HCT116 (cell line): ENCODE measurements around the gene PTX4. TPM values are rescaled to one million over a fixed set of nuclear protein-coding genes. Genes with fewer than 3 reads are reported as not detected.

ENCODE experiments used
- ATAC-seq: fragments of 200-7000 bp; cut with Tn5 transposase; 2 replicates; pipeline ENCODE4 v1.9.1; 2020; ENCODE audit warnings: mild to moderate bottlenecking, moderate library complexity
- BruUV-seq: library from RNA; stranded (reverse); fragments of 400-500 nt; replicated peaks from 2 replicates; lab custom pipeline; 2021; lab: Mats Ljungman, UMichigan
- CTCF ChIA-PET: fragments of 300-600 bp; sonication (Branson Sonifier 250); formaldehyde crosslinking; loops from one replicate; lab custom pipeline; 2021; ENCODE audit warnings: antibody characterized with exemption; lab: Charles Lee
- POLR2A ChIA-PET: fragments of 300-600, 350-600 bp; sonication (Branson Sonifier 250); formaldehyde crosslinking; loops from one replicate; lab custom pipeline; 2021; ENCODE audit warnings: antibody characterized with exemption; lab: Charles Lee
- RAD21 ChIA-PET, 2 experiments: fragments of 300-600 bp; sonication (Branson Sonifier 250); formaldehyde crosslinking; loops; one replicate each; lab custom pipeline; 2023; ENCODE audit warnings: low total read pairs in 2 of 2; ENCODE audit not compliant: uncharacterized antibody in 2 of 2, unreplicated experiment in 2 of 2, low non-redundant PET in 1 of 2; lab: Charles Lee
- DNase-seq: peaks from one replicate; pipeline ENCODE4 v3.0.0-alpha.2; 2010; ENCODE audit warnings: low read depth, low spot score
- H2AFZ ChIP-seq: fragments of 200-600 bp; shearing (Covaris generic), sonication (generic); 2 replicates; pipeline ENCODE4 v1.6.1; 2017; ENCODE audit warnings: low read depth, mixed run types, mixed read lengths, antibody characterized with exemption, low read length; ENCODE audit not compliant: poor library complexity, severe bottlenecking
- H3K27ac ChIP-seq: 2 replicates; pipeline ENCODE4 v1.5.1; 2012; ENCODE audit warnings: low read depth, low read length
- H3K27me3 ChIP-seq: fragments of 200-600 bp; sonication (generic); 2 replicates; pipeline ENCODE4 v1.6.1; 2016; ENCODE audit warnings: mixed run types, low read length, mixed read lengths; ENCODE audit not compliant: insufficient read depth
- H3K36me3 ChIP-seq, 2 experiments: fragments of 200-500 bp in 1 of 2; fragments of 200-600 bp in 1 of 2; sonication (Bioruptor generic) in 1 of 2; sonication (generic) in 1 of 2; 2 replicates each; pipeline versions ENCODE4 v1.5.1 to v1.6.1; 2014 to 2016; ENCODE audit warnings: low read length in 2 of 2, inconsistent platforms in 1 of 2, mixed read lengths in 1 of 2, mixed run types in 1 of 2; ENCODE audit not compliant: insufficient read depth in 2 of 2, control insufficient read depth in 1 of 2
- H3K4me1 ChIP-seq, 2 experiments: fragments of 200-600 bp in 1 of 2; sonication (generic) in 1 of 2; 2 replicates each; pipeline versions ENCODE4 v1.5.1 to v1.6.1; 2012 to 2017; ENCODE audit warnings: low read length in 2 of 2, inconsistent platforms in 1 of 2, mild to moderate bottlenecking in 1 of 2, mixed read lengths in 1 of 2, mixed run types in 1 of 2, moderate library complexity in 1 of 2; ENCODE audit not compliant: insufficient read depth in 2 of 2, control insufficient read depth in 1 of 2
- H3K4me2 ChIP-seq: fragments of 200-600 bp; sonication (generic); 2 replicates; pipeline ENCODE4 v1.6.1; 2017; ENCODE audit warnings: mixed run types, low read length, mixed read lengths
- H3K4me3 ChIP-seq, 2 experiments: fragments of 200-600 bp in 1 of 2; sonication (generic) in 1 of 2; replicated peaks in 1 of 2; 2 replicates each; pipeline ENCODE4 v1.5.1; 2011 to 2016; ENCODE audit warnings: low read length in 2 of 2, control low read depth in 1 of 2, low read depth in 1 of 2, mild to moderate bottlenecking in 1 of 2, mixed read lengths in 1 of 2, mixed run types in 1 of 2
- H3K79me2 ChIP-seq: fragments of 200-600 bp; sonication (generic); 2 replicates; pipeline ENCODE4 v1.6.1; 2017; ENCODE audit warnings: mild to moderate bottlenecking, mixed run types, low read length, moderate library complexity, mixed read lengths; ENCODE audit not compliant: insufficient read depth
- H3K9ac ChIP-seq: fragments of 200-600 bp; sonication (generic); 2 replicates; pipeline ENCODE4 v1.6.1; 2016; ENCODE audit warnings: low read length, mixed read lengths
- H3K9me2 ChIP-seq: fragments of 200-600 bp; sonication (generic), shearing (Covaris generic); 2 replicates; pipeline ENCODE4 v1.6.1; 2017; ENCODE audit warnings: mixed run types, mild to moderate bottlenecking, moderate library complexity; ENCODE audit not compliant: insufficient read depth
- H3K9me3 ChIP-seq, 2 experiments: fragments of 200-500 bp in 1 of 2; fragments of 200-600 bp in 1 of 2; sonication (Bioruptor generic) in 1 of 2; sonication (generic) in 1 of 2; 2 replicates each; pipeline ENCODE4 v1.6.1; 2014 to 2017; ENCODE audit warnings: low read length in 2 of 2, mixed read lengths in 2 of 2, inconsistent platforms in 1 of 2, low read depth in 1 of 2, mild to moderate bottlenecking in 1 of 2, mixed run types in 1 of 2, moderate library complexity in 1 of 2; ENCODE audit not compliant: control insufficient read depth in 1 of 2, insufficient read depth in 1 of 2
- H4K20me1 ChIP-seq: fragments of 200-600 bp; sonication (generic), shearing (Covaris generic); 2 replicates; pipeline ENCODE4 v1.6.1; 2017; ENCODE audit warnings: mixed run types, mild to moderate bottlenecking, moderate library complexity; ENCODE audit not compliant: insufficient read depth
- CBX3 ChIP-seq: IDR thresholded peaks from 2 replicates; pipeline ENCODE4 v1.6.1; 2012; ENCODE audit warnings: low read depth
- CEBPB ChIP-seq: IDR thresholded peaks from 2 replicates; pipeline ENCODE4 v1.6.1; 2012; ENCODE audit warnings: low read depth
- EGR1 ChIP-seq: IDR thresholded peaks from 2 replicates; pipeline ENCODE4 v1.6.1; 2012; ENCODE audit warnings: low read depth
- EZH2phosphoT487 ChIP-seq: fragments of 200-600 bp; IDR thresholded peaks from 2 replicates; pipeline ENCODE4 v1.6.1; 2018; ENCODE audit warnings: antibody characterized with exemption, borderline replicate concordance
- JUND ChIP-seq: IDR thresholded peaks from 2 replicates; pipeline ENCODE4 v1.6.1; 2012
- POLR2A ChIP-seq: IDR thresholded peaks from 2 replicates; pipeline ENCODE4 v1.7.0; 2011; ENCODE audit warnings: borderline replicate concordance; ENCODE audit not compliant: insufficient read depth, insufficient read length; ENCODE audit errors: extremely low read depth
- RAD21 ChIP-seq: IDR thresholded peaks from 2 replicates; pipeline ENCODE4 v1.6.1; 2012; ENCODE audit warnings: low read depth, mild to moderate bottlenecking
- SRF ChIP-seq: IDR thresholded peaks from 2 replicates; pipeline ENCODE4 v1.6.1; 2012; ENCODE audit warnings: low read depth
- ZBTB33 ChIP-seq: IDR thresholded peaks from 2 replicates; pipeline ENCODE4 v1.6.1; 2011; ENCODE audit warnings: mild to moderate bottlenecking, low read length, moderate library complexity; ENCODE audit not compliant: insufficient replicate concordance; ENCODE audit errors: extremely low read depth
- intact Hi-C: fragments of 100-400 bp; cut with micrococcal nuclease; formaldehyde crosslinking; loops from 2 replicates; pipeline ENCODE4 v1.10.0; 2022
- total RNA-seq: library from RNA; stranded (reverse); gene quantifications from one replicate; pipeline ENCODE4 v1.2.1, GENCODE V29; 2021; ENCODE audit not compliant: unreplicated experiment

PTX4 gene
- total RNA-seq, 1 experiment from 2014 or later, result not detected

GRCh38 chr16:1530349-1530882 lies 41.7 kb upstream of the PTX4 start:
- BruUV-seq, result no TSS peak

GRCh38 chr16:1528921-1529537 lies 40.3 kb upstream of the PTX4 start:
- H3K27me3 ChIP-seq, result no peaks in the 10 kb centered on the region
- no peak overlapping the region for H2AFZ ChIP-seq
- RAD21 ChIA-PET, result no interaction called here
- CTCF ChIA-PET, result no interaction called here
- no peaks in the 10 kb centered on the region for H4K20me1 ChIP-seq
- no peaks in the 10 kb centered on the region for H3K36me3 ChIP-seq
- no peak overlapping the region for H3K27ac ChIP-seq
- H3K4me2 ChIP-seq, result no peak overlapping the region
- POLR2A ChIA-PET, result interaction anchor here (0.7 kb wide), 1 partner anchor 12 kb away, joined by 3 read pairs; no protein-coding TSS in a partner anchor
- intact Hi-C loops, result no loop called here
- no peak overlapping the region for H3K9ac ChIP-seq
- H3K4me3 ChIP-seq, result no peak overlapping the region
- TF ChIP-seq ZBTB33 (no peak), EZH2phosphoT487 (no peak), CBX3 (no peak), JUND (no peak), SRF (no peak), CEBPB (no peak), EGR1 (no peak), POLR2A (no peak), RAD21 (no peak)
- no peaks in the 10 kb centered on the region for H3K9me2 ChIP-seq
- H3K9me3 ChIP-seq, result no peaks in the 10 kb centered on the region
- no peaks in the 10 kb centered on the region for H3K4me1 ChIP-seq
- H3K79me2 ChIP-seq, result no peaks in the 10 kb centered on the region
- BruUV-seq, result no TSS peak
- DNase-seq, result no peak
- ATAC-seq, result no peak

More at GRCh38 chr16:1530349-1530882, 41.7 kb upstream of the PTX4 start:
- Histone ChIP-seq H3K4me2 (no peak overlapping the region), H3K79me2 (no peaks in the 10 kb centered on the region), H2AFZ (no peak overlapping the region), H3K4me1 (no peaks in the 10 kb centered on the region), H3K27me3 (no peaks in the 10 kb centered on the region), H4K20me1 (no peaks in the 10 kb centered on the region), H3K36me3 (no peaks in the 10 kb centered on the region), H3K4me3 (no peak overlapping the region), H3K27ac (no peak overlapping the region), H3K9me2 (no peaks in the 10 kb centered on the region)
- ChIA-PET CTCF (no interaction called here), POLR2A (no interaction called here), RAD21 (no interaction called here)
- DNase-seq (no peak), ATAC-seq (no peak)
- intact Hi-C loops, result no loop called here
- no peak for TF ChIP-seq EGR1
- TF ChIP-seq, all 23 proteins: peak for 0
- Histone ChIP-seq H3K9me3 (no peaks in the 10 kb centered on the region), H3K9ac (no peak overlapping the region)
